Measurements from ENCODE around the gene CYP11A1. TPM values are rescaled to one million over a fixed set of nuclear protein-coding genes. Genes with fewer than 3 reads are reported as not detected.
"Not testable (repeated sequence)": the region's sequence is repeated elsewhere in the genome, so short reads cannot be mapped to it uniquely, and the experiment has no call there.

The CYP11A1 gene
- total RNA-seq, 2 experiments from 2014 or later: not detected

DNA sequence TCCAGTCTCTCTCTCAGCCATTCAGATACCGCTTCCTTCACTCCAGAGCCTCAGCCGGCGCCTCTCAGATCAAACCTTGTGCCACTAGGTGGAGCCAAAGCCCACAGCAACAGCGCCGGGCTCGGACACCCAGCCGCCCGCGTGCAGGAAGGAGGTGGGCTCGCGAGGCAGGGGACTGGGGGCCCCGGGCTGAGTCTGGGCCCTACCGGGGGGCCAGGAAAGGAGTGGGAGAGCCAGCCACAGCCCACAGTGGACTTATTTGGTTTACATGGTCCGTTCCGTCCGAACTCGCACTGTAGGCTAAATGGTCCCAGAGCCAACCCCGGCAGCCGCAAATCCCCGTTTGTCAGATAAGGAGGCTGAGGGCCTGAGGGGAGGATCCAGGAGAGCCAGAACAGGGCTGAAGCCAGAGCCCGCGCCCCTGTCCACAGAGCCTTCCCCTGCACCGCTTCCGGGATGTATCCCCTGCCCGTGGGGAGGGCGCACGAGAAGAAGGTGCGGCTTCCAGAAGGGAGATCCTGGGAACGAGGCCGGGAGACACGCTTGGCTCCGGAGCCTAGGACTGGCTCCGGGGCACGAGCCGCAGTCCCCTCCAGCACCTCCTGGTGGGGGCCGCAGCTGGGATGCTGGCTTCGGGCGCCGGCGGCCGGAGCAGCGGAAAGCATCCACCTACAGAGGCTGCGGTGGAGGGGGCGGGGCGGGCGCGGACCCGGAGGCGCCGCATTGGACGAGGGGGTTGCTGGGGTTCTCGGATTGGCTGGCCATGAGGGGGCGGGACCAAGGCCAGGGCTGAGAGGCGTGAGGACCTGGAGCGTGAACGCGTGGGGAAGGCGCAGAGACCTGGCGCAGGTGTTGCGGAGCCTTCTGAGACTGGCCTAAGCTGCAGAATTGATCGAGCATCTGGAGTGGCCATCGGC is 6.5 kb upstream of the CYP11A1 start:
- Mint-ChIP-seq H3K27ac (peak overlapping the region; percentile 83), H3K36me3 (no peaks in the 10 kb centered on the region), H3K4me3 (peak overlapping the region; percentile 82), H3K4me1 (peaks cover 24% of the 10 kb centered on the region), H3K27me3 (peaks cover 19% of the 10 kb centered on the region), H3K9me3 (no peaks in the 10 kb centered on the region)
- peak; percentile 94 for ATAC-seq (ENCODE audit: low read depth)
- peak; percentile 93 for DNase-seq
- POLR2A ChIA-PET: interaction anchor here (1.3 to 2.5 kb wide), 5 partner anchors 11 to 258 kb away, joined by 3 to 12 read pairs (median 7); partner anchors contain the start of genes ARID3B and UBL7

DNA sequence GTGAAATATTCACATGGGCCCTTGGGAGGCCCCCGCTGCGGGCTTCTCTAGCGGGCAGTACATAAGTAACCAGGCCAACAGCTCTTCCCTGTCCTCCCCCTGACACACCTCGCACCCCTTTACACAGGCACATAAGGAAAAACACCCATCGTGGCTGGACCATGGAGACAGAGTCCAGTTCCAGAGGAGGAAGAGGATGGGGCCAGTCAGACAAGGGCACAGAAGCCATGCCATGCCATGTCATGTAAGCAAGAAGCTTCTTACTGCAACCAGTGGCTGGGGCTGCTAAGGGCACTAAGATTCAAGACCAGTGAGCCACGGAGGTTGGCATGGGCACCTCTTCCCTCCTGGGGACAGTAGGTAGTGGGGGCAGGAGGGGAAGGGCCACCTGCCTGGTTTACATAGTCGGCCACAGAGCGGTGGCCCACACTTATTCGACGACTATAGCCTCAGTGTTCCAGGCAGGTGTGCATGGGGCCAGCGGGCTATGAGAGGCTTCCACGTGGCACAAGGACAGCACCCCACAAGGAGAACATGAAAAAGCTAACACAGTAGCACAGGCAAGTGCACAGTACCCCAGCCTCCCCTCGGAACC is 5.7 kb upstream of the CYP11A1 start:
- peak overlapping the region; percentile 82 for H3K4me3 Mint-ChIP-seq
- peaks cover 26% of the 10 kb centered on the region for H3K27me3 Mint-ChIP-seq
- H3K27ac Mint-ChIP-seq: no peak overlapping the region
- ATAC-seq (ENCODE audit: low read depth) (no peak), DNase-seq (no peak)
- POLR2A ChIA-PET: interaction anchor here (2.5 kb wide), 1 partner anchor 168 kb away, joined by 12 read pairs; the partner anchor contains the start of gene ARID3B
- H3K36me3 Mint-ChIP-seq: no peaks in the 10 kb centered on the region
- H3K4me1 Mint-ChIP-seq: peaks cover 20% of the 10 kb centered on the region
- H3K9me3 Mint-ChIP-seq: no peaks in the 10 kb centered on the region

DNA sequence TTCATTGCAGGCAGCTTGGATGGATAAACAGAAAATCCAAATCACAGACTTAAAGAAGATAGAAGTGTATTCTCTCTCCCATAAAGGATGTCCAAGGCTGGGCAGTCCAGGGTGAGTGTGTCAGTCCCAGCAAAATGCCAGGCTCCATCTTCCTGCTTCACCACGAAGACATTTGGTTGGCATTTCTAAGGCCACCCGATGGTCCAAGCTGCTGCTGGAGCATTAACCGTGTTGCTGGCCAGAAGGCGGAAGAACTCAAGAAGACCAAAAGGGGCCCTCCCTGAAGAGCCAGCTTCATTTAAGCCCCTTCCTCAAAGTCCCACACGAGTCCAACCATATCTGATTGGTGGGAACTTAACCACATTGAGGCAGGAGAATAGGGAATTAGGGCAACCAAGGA is 3.0 kb upstream of the CYP11A1 start:
- H3K27ac Mint-ChIP-seq: no peak overlapping the region
- H3K27me3 Mint-ChIP-seq: peaks cover 39% of the 10 kb centered on the region
- no peak for DNase-seq
- H3K4me1 Mint-ChIP-seq: peaks cover 10% of the 10 kb centered on the region
- no peak overlapping the region for H3K4me3 Mint-ChIP-seq
- H3K9me3 Mint-ChIP-seq: no peaks in the 10 kb centered on the region
- no peaks in the 10 kb centered on the region for H3K36me3 Mint-ChIP-seq
- POLR2A ChIA-PET: interaction anchor here (1.0 kb wide), 1 partner anchor 326 kb away, joined by 3 read pairs; no protein-coding TSS in a partner anchor
- no peak for ATAC-seq (ENCODE audit: low read depth)

DNA sequence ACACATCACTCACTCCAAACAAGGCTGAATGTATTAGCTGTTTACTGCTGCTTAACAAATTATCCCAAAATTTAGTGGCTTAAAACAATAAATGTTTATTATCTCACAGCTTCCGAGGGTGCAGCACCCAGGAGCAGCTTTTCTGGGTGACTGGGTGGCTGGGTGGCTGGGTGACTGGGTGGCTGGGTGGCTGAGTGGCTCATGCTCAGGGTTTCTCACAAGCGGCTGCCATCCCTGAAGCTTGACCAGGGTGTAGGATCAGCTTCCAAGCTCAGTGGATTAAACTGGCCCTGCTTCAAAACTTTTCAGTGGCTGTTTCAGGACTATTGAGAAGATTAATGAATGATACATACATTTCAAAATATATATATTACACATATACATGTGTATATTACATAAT is 2.3 kb upstream of the CYP11A1 start:
- no peaks in the 10 kb centered on the region for H3K9me3 Mint-ChIP-seq
- no peak for ATAC-seq (ENCODE audit: low read depth)
- peaks cover 6% of the 10 kb centered on the region for H3K4me1 Mint-ChIP-seq
- H3K27me3 Mint-ChIP-seq: peaks cover 45% of the 10 kb centered on the region
- DNase-seq: no peak
- no peak overlapping the region for H3K27ac Mint-ChIP-seq
- H3K4me3 Mint-ChIP-seq: no peak overlapping the region
- POLR2A ChIA-PET: interaction anchor here (0.7 to 1.0 kb wide), 2 partner anchors 19 to 325 kb away, joined by 3 read pairs; no protein-coding TSS in a partner anchor
- H3K36me3 Mint-ChIP-seq: no peaks in the 10 kb centered on the region

DNA sequence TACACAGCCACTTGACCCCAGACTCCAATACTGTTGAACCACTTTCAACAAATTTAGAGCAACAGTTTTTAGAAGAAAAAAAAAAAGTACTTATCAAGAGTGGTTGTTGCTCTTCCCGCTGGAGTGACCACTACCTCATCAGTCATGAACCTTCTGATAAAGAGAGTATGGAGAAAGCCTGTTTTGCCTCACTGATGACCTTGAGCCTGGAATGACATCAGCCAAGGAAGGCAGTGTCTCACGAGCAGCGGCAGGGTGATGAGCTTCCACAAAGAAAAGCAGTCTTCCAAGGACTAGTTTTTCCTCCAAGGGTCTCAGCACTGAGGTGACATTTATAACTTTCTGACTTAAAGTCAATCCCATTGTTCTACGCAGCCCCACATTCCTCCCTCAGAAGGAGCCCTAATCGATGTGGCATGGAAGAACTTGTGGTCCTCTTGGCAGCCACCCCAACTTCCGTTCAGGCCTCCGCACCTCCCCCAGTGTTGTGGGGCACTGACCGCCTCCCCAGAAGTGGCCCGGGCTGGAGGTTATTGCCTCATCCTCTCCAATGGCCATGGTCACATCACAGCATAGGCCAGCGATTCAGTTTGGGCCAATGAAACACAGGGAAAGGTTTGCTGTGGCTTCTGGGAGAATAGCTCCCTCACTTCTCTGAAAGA is 1.8 kb upstream of the CYP11A1 start:
- Mint-ChIP-seq H3K9me3 (no peaks in the 10 kb centered on the region), H3K27me3 (peaks cover 50% of the 10 kb centered on the region), H3K27ac (no peak overlapping the region), H3K36me3 (no peaks in the 10 kb centered on the region), H3K4me3 (no peak overlapping the region), H3K4me1 (peaks cover 4% of the 10 kb centered on the region)
- POLR2A ChIA-PET: interaction anchor here (0.7 kb wide), 1 partner anchor 18 kb away, joined by 3 read pairs; no protein-coding TSS in a partner anchor
- ATAC-seq (ENCODE audit: low read depth) (no peak), DNase-seq (no peak)

DNA sequence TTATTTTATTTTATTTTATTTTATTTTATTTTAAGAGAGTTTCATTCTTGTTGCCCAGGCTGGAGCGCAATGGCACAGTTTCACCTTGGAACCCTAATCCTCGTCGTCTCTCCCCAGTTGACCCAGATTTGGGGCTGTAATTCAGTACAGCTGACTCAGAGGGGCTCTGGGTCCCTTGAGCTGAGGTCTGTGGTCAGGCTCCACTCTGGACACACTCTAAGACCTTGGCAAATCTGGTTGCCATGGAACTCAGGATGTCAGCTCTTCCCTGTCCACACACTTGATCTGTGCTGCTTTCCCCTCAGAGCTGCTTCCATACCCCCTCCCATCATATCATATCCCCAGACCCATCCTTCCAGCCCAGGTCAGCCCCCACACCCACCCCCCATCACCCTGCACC is 675 bp upstream of the CYP11A1 start:
- Mint-ChIP-seq H3K4me1 (peaks cover 4% of the 10 kb centered on the region), H3K27ac (no peak overlapping the region), H3K36me3 (no peaks in the 10 kb centered on the region), H3K27me3 (peaks cover 57% of the 10 kb centered on the region), H3K4me3 (no peak overlapping the region), H3K9me3 (no peaks in the 10 kb centered on the region)
- DNase-seq (no peak), ATAC-seq (ENCODE audit: low read depth) (no peak)
- POLR2A ChIA-PET: no interaction called here

DNA sequence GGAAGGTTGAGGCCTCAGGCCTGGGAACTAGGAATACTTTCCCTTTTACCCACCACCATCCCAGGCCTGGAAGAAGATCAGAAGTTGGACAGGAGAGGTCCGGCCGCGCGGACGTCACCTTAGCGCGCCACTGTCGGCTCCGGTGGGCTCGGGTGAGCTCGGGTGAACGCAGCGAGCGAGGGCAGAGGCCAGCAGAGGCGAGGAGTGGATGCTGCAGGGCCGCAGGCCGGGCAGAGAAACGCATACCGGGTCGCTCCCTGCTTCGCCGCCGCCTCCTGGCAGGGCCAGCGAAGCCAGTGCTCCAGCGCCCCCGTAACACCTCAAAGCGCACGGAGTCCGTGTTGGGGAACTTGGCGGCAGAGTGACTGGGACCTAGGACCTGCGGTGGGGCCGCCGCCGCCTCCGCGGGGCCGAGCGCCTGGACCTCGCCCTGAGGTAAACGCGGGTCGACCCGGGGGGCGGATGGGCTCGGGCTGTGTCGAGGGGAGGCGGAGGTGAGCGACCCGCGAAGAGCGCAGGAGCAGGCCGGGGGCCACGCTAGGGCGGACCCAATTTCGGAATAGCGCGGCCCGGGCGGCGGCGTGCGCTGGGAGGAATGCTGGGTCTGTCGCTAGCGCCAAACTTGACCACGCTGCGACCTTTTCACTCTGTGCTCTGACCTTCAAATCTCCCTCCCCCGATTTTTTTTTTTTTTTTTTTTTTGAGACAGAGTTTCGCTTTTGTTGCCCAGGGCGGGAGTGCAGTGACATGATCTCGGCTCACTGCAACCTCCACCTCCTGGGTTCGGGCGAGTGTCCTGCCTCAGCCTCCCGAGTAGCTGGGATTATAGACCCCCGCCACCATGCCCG is 1.6 kb downstream of the CYP11A1 start:
- Mint-ChIP-seq H3K27me3 (peaks cover 62% of the 10 kb centered on the region), H3K36me3 (no peaks in the 10 kb centered on the region), H3K9me3 (no peaks in the 10 kb centered on the region), H3K4me1 (peaks cover 4% of the 10 kb centered on the region), H3K4me3 (peak overlapping the region; percentile 76), H3K27ac (no peak overlapping the region)
- peak; percentile 61 for DNase-seq
- POLR2A ChIA-PET: no interaction called here
- peak; percentile 67 for ATAC-seq (ENCODE audit: low read depth)

DNA sequence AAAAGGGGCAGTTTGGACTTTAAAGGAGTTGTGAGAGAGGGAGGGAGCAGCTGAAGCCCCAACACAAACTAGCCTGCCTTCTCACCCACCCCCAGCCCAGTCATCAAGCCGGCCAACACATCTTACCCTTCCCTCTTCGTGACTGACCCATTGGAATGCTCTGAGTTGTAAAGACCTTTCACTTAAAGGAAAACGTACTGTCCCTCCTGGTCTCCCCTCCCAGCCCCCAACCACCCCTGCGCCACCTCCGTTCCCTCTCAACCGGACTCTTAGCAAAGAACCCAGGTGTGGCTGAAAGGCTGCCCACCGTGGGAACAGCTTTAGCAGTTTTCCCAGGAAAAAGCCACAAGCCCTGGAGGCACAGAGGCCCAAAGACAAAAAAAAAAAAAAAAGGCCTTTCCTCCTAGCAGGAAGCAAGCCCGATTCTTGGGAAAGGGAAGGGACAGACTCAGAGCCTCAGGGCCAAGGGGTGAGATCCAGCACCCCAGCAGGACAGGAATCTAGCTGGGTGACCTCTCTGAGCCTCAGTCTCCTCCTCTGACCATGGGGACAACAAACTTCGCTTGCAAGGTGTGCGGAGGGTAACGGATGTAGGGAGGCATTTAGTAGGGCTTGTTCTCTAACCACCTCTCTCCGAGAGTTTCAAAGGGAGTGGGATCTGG is 2.4 kb downstream of the CYP11A1 start:
- Mint-ChIP-seq H3K27me3 (peaks cover 63% of the 10 kb centered on the region), H3K4me3 (peak overlapping the region; percentile 76), H3K4me1 (peaks cover 4% of the 10 kb centered on the region), H3K27ac (no peak overlapping the region), H3K9me3 (no peaks in the 10 kb centered on the region), H3K36me3 (no peaks in the 10 kb centered on the region)
- no peak for DNase-seq
- ATAC-seq (ENCODE audit: low read depth): no peak
- POLR2A ChIA-PET: no interaction called here

DNA sequence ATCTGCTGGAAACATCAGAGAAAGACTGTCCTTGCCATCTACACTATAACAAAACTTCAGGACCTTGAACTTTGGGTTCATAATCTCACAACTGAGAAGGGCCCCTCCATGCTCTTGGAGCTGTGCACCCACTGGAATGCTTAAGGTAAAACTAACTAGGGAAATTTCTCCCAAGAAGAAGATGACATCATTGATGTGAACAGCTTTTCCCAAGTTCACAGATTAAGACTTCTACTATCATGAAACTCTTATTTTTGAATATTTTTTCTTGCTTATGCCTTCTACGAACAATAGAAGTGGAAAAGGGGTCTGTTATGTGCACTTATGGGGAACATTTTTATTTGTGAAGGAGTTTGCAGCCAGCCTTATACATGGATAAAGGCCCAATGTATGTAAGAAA is 5.0 kb downstream of the CYP11A1 start:
- peaks cover 45% of the 10 kb centered on the region for H3K27me3 Mint-ChIP-seq

DNA sequence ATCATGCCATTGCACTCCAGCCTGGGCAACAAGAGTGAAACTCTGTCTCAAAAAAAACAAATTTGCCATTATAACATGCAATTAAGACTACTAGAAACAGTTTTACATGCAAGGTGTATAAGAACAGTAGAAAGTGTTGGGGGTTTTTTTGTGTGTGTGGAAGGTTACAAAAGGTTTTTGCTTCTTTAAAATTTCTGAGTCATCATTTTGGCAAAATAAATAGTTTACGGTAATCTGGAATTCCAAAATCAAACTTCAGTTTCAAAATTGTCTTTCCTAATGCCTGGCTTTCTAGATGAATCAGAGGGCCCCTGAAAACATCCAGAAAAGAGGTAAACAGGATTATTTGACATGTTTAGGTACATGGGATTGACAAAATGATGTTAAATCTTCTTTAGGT is 6.6 kb downstream of the CYP11A1 start:
- POLR2A ChIA-PET; H3K27ac Mint-ChIP-seq; DNase-seq; ATAC-seq (ENCODE audit: low read depth); H3K36me3 Mint-ChIP-seq; H3K4me1 Mint-ChIP-seq; H3K9me3 Mint-ChIP-seq; H3K4me3 Mint-ChIP-seq: not testable (repeated sequence)
- H3K27me3 Mint-ChIP-seq: peaks cover 36% of the 10 kb centered on the region

More for the DNA sequence above, 5.0 kb downstream of the CYP11A1 start:
- Mint-ChIP-seq H3K36me3 (no peaks in the 10 kb centered on the region), H3K27ac (no peak overlapping the region), H3K4me3 (no peak overlapping the region), H3K4me1 (peaks cover 4% of the 10 kb centered on the region), H3K9me3 (no peaks in the 10 kb centered on the region)
- POLR2A ChIA-PET: no interaction called here
- ATAC-seq (ENCODE audit: low read depth): no peak
- DNase-seq: no peak

DNA sequence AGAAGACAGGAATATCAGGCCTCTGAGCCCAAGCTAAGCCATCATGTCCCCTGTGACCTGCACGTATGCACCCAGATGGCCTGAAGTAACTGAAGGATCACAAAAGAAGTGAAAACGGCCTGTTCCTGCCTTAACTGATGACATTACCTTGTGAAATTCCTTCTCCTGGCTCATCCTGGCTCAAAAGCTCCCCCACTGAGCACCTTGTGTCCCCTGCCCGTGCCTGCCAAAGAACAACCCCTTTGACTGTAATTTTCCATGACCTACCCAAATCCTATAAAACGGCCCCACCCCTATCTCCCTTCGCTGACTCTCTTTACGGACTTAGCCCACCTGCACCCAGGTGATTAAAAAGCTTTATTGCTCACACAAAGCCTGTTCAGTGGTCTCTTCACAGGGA is 8.1 kb downstream of the CYP11A1 start:
- POLR2A ChIA-PET; H3K9me3 Mint-ChIP-seq; H3K4me1 Mint-ChIP-seq; H3K36me3 Mint-ChIP-seq; H3K27ac Mint-ChIP-seq; ATAC-seq (ENCODE audit: low read depth); H3K4me3 Mint-ChIP-seq; DNase-seq: not testable (repeated sequence)
- H3K27me3 Mint-ChIP-seq: peaks cover 33% of the 10 kb centered on the region

DNA sequence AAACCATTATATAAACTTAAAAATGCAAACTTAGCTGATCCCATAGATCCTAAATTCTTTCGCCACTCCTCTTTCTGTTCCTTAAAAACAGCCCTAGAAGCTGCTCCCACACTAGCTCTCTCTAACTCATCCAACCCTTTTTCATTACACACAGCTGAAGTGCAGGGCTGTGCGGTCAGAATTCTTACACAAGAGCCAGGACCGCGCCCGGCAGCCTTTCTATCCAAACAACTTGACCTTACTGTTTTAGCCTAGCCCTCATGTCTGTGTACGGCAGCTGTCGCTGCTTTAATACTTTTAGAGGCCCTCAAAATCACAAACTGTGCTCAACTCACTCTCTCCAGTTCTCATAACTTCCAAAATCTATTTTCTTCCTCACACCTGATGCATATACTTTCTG is 9.9 kb downstream of the CYP11A1 start:
- H3K36me3 Mint-ChIP-seq; H3K4me1 Mint-ChIP-seq; DNase-seq; H3K27ac Mint-ChIP-seq; ATAC-seq (ENCODE audit: low read depth); H3K4me3 Mint-ChIP-seq; POLR2A ChIA-PET; H3K9me3 Mint-ChIP-seq: not testable (repeated sequence)
- H3K27me3 Mint-ChIP-seq: peaks cover 23% of the 10 kb centered on the region

Measured in activated naive CD8-positive, alpha-beta T cell treated with anti-CD3 and anti-CD28 coated beads, Interleukin-2, amount 10 ng/mL, durations not matched to agents 7 days and 5 days (primary cell).